ENCODE measurements around the gene CCDC92B. TPM values are rescaled to one million over a fixed set of nuclear protein-coding genes. Genes with fewer than 3 reads are reported as not detected.

CCDC92B gene
- total RNA-seq, 3 donors from 2014 or later (not counting 1 experiment from before 2014, with no cell fraction given) = not detected

GRCh38 chr17:2685696-2686095 is 63.8 kb downstream of the CCDC92B start:
- Histone ChIP-seq H3K27ac (ENCODE audit: low read length) (no peak overlapping the region), H3K4me1 (ENCODE audit: control insufficient read depth, insufficient read depth, low read length) (peaks cover 26% of the 10 kb centered on the region), H3K36me3 (ENCODE audit: control insufficient read depth, insufficient read depth, low read length) (peaks cover 43% of the 10 kb centered on the region), H3K9me3 (ENCODE audit: control insufficient read depth, insufficient read depth, low read length) (no peaks in the 10 kb centered on the region), H3K27me3 (ENCODE audit: control insufficient read depth, insufficient read depth, low read length) (no peaks in the 10 kb centered on the region), H3K4me3 (ENCODE audit: low read length) (no peak overlapping the region)
- no peak for TF ChIP-seq CTCF (IDR thresholded peaks at IDR 0.05)
- WGBS (ENCODE audit: insufficient coverage) = 90% methylated on average over 15 of the region's 15 CpGs
- intact Hi-C loops (cut with micrococcal nuclease) = no loop called here
- no peak overlapping the region for H3K27ac Mint-ChIP-seq
- DNase-seq = no peak
- H3K4me1 Mint-ChIP-seq = peaks cover 4 to 5% of the 10 kb centered on the region in 2 donors
- no peaks in the 10 kb centered on the region for H3K27me3 Mint-ChIP-seq (ENCODE audit: low read depth in 2 of 2)
- H3K9me3 Mint-ChIP-seq = no peaks in the 10 kb centered on the region
- H3K4me3 Mint-ChIP-seq = no peak overlapping the region
- peaks cover 1% of the 10 kb centered on the region for H3K36me3 Mint-ChIP-seq
- ATAC-seq = no peak

- no peak for ATAC-seq
- Mint-ChIP-seq H3K4me1 (peaks cover 4 to 5% of the 10 kb centered on the region in 2 donors), H3K36me3 (peaks cover 10% of the 10 kb centered on the region), H3K27me3 (ENCODE audit: low read depth in 2 of 2) (no peaks in the 10 kb centered on the region), H3K27ac (no peak overlapping the region), H3K4me3 (no peak overlapping the region), H3K9me3 (no peaks in the 10 kb centered on the region)
- TF ChIP-seq CTCF (IDR thresholded peaks at IDR 0.05) = no peak
- Histone ChIP-seq H3K27me3 (ENCODE audit: control insufficient read depth, insufficient read depth, low read length) (no peaks in the 10 kb centered on the region), H3K4me1 (ENCODE audit: control insufficient read depth, insufficient read depth, low read length) (peaks cover 15% of the 10 kb centered on the region), H3K9me3 (ENCODE audit: control insufficient read depth, insufficient read depth, low read length) (no peaks in the 10 kb centered on the region), H3K36me3 (ENCODE audit: control insufficient read depth, insufficient read depth, low read length) (peaks cover 49% of the 10 kb centered on the region), H3K27ac (ENCODE audit: low read length) (no peak overlapping the region), H3K4me3 (ENCODE audit: low read length) (no peak overlapping the region)
- no peak for DNase-seq
- intact Hi-C loops (cut with micrococcal nuclease) = no loop called here
- WGBS (ENCODE audit: insufficient coverage) = 96% methylated on average over 16 of the region's 18 CpGs
These were observed 64.9 kb downstream of the CCDC92B start for GRCh38 chr17:2684549-2684948.

GRCh38 chr17:2683912-2684311 is 65.5 kb downstream of the CCDC92B start:
- no peaks in the 10 kb centered on the region for H3K9me3 Mint-ChIP-seq
- H3K4me3 Mint-ChIP-seq = no peak overlapping the region
- intact Hi-C loops (cut with micrococcal nuclease) = no loop called here
- H3K27me3 ChIP-seq (ENCODE audit: control insufficient read depth, insufficient read depth, low read length) = no peaks in the 10 kb centered on the region
- H3K36me3 ChIP-seq (ENCODE audit: control insufficient read depth, insufficient read depth, low read length) = peaks cover 50% of the 10 kb centered on the region
- no peak overlapping the region for H3K27ac ChIP-seq (ENCODE audit: low read length)
- ATAC-seq (no peak), DNase-seq (no peak)
- no peak overlapping the region for H3K4me3 ChIP-seq (ENCODE audit: low read length)
- H3K4me1 Mint-ChIP-seq = peaks cover 0 to 10% of the 10 kb centered on the region in 2 donors
- no peak for TF ChIP-seq CTCF (IDR thresholded peaks at IDR 0.05)
- H3K9me3 ChIP-seq (ENCODE audit: control insufficient read depth, insufficient read depth, low read length) = no peaks in the 10 kb centered on the region
- H3K27me3 Mint-ChIP-seq (ENCODE audit: low read depth in 2 of 2) = no peaks in the 10 kb centered on the region
- 95% methylated on average over 8 of the region's 8 CpGs for WGBS (ENCODE audit: insufficient coverage)
- H3K4me1 ChIP-seq (ENCODE audit: control insufficient read depth, insufficient read depth, low read length) = peaks cover 8% of the 10 kb centered on the region
- H3K36me3 Mint-ChIP-seq = peaks cover 10% of the 10 kb centered on the region
- H3K27ac Mint-ChIP-seq = peak overlapping the region; percentile 33 to 53

- 92% methylated on average over 2 of the region's 3 CpGs for WGBS (ENCODE audit: insufficient coverage)
- intact Hi-C loops (cut with micrococcal nuclease) = no loop called here
- no peak overlapping the region for H3K27ac Mint-ChIP-seq
These were observed 67.1 kb downstream of the CCDC92B start for GRCh38 chr17:2682176-2682938.

More at GRCh38 chr17:2682176-2682938, 67.1 kb downstream of the CCDC92B start:
- DNase-seq (no peak), ATAC-seq (no peak)
- Mint-ChIP-seq H3K4me1 (peaks cover 0 to 5% of the 10 kb centered on the region in 2 donors), H3K9me3 (no peaks in the 10 kb centered on the region), H3K4me3 (no peak overlapping the region), H3K36me3 (peaks cover 10% of the 10 kb centered on the region), H3K27me3 (ENCODE audit: low read depth in 2 of 2) (no peaks in the 10 kb centered on the region)
- Histone ChIP-seq H3K36me3 (ENCODE audit: control insufficient read depth, insufficient read depth, low read length) (peaks cover 54% of the 10 kb centered on the region), H3K27ac (ENCODE audit: low read length) (no peak overlapping the region), H3K4me3 (ENCODE audit: low read length) (no peak overlapping the region), H3K9me3 (ENCODE audit: control insufficient read depth, insufficient read depth, low read length) (no peaks in the 10 kb centered on the region), H3K4me1 (ENCODE audit: control insufficient read depth, insufficient read depth, low read length) (no peaks in the 10 kb centered on the region), H3K27me3 (ENCODE audit: control insufficient read depth, insufficient read depth, low read length) (no peaks in the 10 kb centered on the region)
- no peak for TF ChIP-seq CTCF (IDR thresholded peaks at IDR 0.05)

Measured in natural killer cell (primary cell).